GM12874 (cell line): ENCODE results near the gene CFAP77.

Experiments
- TF ChIP-seq, protein P1 (sequence below): IDR thresholded peaks from 2 replicates; pipeline ENCODE4 v1.5.1; 2011; ENCODE audit warnings: low read depth, mild to moderate bottlenecking, control low read depth, low read length, moderate library complexity; ENCODE audit not compliant: insufficient read depth

The CFAP77 gene

GRCh38 chr9:132423503-132423902, 13.5 kb downstream of the CFAP77 start:
- TF ChIP-seq, protein P1, sequence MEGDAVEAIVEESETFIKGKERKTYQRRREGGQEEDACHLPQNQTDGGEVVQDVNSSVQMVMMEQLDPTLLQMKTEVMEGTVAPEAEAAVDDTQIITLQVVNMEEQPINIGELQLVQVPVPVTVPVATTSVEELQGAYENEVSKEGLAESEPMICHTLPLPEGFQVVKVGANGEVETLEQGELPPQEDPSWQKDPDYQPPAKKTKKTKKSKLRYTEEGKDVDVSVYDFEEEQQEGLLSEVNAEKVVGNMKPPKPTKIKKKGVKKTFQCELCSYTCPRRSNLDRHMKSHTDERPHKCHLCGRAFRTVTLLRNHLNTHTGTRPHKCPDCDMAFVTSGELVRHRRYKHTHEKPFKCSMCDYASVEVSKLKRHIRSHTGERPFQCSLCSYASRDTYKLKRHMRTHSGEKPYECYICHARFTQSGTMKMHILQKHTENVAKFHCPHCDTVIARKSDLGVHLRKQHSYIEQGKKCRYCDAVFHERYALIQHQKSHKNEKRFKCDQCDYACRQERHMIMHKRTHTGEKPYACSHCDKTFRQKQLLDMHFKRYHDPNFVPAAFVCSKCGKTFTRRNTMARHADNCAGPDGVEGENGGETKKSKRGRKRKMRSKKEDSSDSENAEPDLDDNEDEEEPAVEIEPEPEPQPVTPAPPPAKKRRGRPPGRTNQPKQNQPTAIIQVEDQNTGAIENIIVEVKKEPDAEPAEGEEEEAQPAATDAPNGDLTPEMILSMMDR: no peak

GRCh38 chr9:132424857-132425674, 15.1 kb downstream of the CFAP77 start:
- TF ChIP-seq, protein P1: no peak

DNA sequence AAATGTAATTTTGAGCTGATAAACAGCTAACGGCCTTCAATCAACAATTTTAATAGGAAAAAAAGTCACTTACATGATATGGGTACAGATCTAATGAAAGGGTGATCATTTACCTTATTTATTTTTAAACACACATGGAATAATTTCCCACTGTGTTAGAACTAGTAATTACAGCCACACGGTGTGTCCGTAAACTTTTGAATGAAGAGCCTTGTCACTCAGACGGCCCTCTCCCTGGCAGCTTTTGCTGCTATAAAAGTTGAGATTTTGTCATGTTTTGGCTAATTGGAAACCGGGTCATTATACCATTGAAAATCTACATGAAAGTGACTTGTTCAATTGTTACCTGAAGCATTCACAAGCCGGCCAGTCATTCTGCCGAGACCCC, 15.7 kb downstream of the CFAP77 start:
- TF ChIP-seq, protein P1: no peak

DNA sequence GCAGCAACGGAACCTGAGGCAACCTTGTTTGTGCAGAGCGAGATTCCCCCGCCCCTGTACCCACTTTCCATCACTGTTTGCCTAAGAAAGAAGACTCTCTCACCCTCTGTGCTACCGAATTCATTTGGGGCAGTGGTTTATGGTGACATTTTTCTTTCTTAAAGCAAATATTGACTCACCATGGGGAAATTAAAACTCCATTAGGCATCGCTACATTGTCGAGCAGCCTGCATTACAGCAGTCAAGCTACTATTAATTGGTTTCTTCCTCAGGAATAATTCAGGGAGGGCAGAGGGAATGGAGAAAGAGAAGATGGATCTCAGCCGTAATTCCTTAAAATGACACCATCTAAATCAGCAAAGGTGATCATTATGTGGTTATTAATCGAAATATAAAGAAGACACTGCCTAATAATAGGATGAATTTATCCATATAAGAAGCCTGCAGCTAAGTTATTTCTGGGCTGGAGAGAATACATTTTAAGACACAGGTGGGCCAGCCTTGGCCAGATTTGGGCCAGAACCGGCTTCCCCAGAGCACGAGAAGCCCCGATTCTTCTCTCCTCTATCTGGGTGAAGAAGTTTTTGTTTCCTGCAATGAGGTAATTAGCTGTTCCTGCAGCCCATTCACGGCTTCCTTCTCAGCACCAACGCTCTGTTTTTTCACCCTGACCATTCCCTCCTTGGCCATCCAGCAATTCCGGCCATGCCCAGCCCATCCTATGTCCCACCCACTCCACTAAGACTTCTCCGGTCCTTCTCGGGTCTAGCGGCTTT, 16.8 kb downstream of the CFAP77 start:
- TF ChIP-seq, protein P1: no peak

GRCh38 chr9:132430998-132431397, 21.0 kb downstream of the CFAP77 start:
- TF ChIP-seq, protein P1: no peak

GRCh38 chr9:132434881-132435280, 24.9 kb downstream of the CFAP77 start:
- TF ChIP-seq, protein P1: no peak

DNA sequence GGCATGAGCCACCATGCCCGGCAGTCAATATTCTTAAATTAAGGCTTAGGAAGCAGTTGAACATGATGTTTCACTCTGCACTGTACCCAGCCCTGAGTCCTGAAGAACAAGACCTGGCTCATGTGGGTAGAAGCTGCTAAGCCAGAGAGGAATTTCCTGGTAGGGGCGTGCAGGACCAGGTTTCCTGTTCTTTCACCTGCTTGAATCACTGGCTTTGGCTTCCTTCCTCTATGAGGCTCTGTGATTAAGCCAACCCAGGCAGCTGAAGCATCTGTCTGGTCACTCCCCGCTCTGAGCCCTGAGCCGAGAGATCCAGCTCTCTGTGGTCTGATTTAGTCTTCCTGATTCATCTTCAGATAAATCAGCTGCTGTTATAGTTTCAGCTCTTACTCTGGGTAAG, 29.1 kb downstream of the CFAP77 start:
- TF ChIP-seq, protein P1: no peak
